GM13977 (cell line): Measurements from ENCODE around the gene YTHDF1.

Experiments
- DNase-seq: peaks from one replicate; pipeline ENCODE4 v3.0.0; 2012; ENCODE audit warnings: low spot score
- CTCF ChIP-seq: IDR thresholded peaks from 2 replicates; pipeline ENCODE4 v1.5.1; 2012; ENCODE audit warnings: mild to moderate bottlenecking, control low read depth; ENCODE audit not compliant: insufficient read depth; ENCODE audit errors: extremely low read depth, missing control alignments
- in situ Hi-C: fragments of 300-500 bp; cut with MboI; formaldehyde crosslinking; loops from one replicate; pipeline ENCODE4 v1.12.0; 2022; ENCODE audit warnings: low sequenced_read_pairs, low pct_unique_long_range_greater_than_20kb, mixed read lengths, inconsistent platforms; ENCODE audit not compliant: unreplicated experiment

The YTHDF1 gene

DNA sequence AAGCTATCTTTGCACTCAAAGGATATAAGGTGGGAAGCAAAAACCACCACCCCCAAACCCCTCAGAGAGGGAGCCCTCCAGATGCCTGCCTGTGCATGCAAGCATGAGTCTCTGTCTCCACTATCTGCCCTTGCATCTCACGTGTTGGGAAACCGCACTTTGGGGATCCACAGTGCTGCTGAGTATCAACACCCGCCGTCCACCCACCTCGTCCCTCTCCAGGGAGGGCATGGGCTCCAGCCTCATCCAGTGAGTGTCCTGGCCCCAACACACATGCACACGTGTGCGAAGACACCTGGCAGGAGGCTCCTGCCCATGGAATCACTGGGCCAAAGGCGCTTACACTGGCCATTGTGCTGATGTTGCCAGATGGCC lies 3.5 kb upstream of the YTHDF1 start:
- DNase-seq = no peak
- in situ Hi-C loops = no loop called here
- TF ChIP-seq CTCF = no peak

- DNase-seq = no peak
- TF ChIP-seq CTCF = no peak
- in situ Hi-C loops = no loop called here
These were observed 2.9 kb upstream of the YTHDF1 start for GRCh38 chr20:63218701-63219446.

- no peak for DNase-seq
- TF ChIP-seq CTCF = no peak
- in situ Hi-C loops = no loop called here
These were observed 1.8 kb upstream of the YTHDF1 start for GRCh38 chr20:63217706-63218105.

GRCh38 chr20:63216849-63217471 lies 1.0 kb upstream of the YTHDF1 start:
- in situ Hi-C loops = no loop called here
- no peak for DNase-seq
- no peak for TF ChIP-seq CTCF

GRCh38 chr20:63215101-63216040 lies 560 bp downstream of the YTHDF1 start:
- peak; percentile 59 for TF ChIP-seq CTCF
- in situ Hi-C loops = no loop called here
- DNase-seq = peak; percentile 73

DNA sequence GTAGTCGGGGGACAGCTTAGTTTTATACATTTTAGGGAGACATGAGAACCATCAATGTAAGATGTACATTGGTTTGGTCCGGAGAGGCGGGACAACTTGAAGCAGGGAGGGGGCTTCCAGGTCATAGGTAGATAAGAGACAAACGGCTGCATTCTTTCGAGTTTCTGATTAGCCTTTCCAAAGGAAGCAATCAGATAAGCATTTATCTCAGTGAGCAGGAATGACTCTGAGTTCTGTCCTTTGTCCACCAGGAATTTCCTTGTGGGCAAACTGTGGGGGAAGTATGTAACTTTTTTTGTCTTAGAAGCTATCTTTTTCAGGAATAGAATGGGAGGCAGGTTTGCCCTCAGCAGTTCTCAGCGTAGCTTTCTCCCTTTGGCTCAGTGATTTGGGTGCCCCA lies 1.4 kb downstream of the YTHDF1 start:
- no peak for TF ChIP-seq CTCF
- in situ Hi-C loops = no loop called here
- DNase-seq = no peak
